GM21576 (cell line): ENCODE data around the gene RHOV.
A peak's percentile ranks its signal among the peaks of the same experiment; 100 is the strongest.
"Not testable (repeated sequence)": the region's sequence is repeated elsewhere in the genome, so short reads cannot be mapped to it uniquely, and the experiment has no call there.

Experiments
- ATAC-seq: cut with Tn5 transposase; IDR thresholded peaks from one replicate; pipeline ENCODE4 v1.9.1; 2021; ENCODE audit warnings: mild to moderate bottlenecking, moderate library complexity; ENCODE audit not compliant: unreplicated experiment

Gene RHOV

GRCh38 chr15:40875991-40876730, 2.1 kb upstream of the RHOV start:
- ATAC-seq: no peak

- no peak for ATAC-seq
These were observed 992 bp downstream of the RHOV start for GRCh38 chr15:40872791-40873693.

- peak; percentile 28 for ATAC-seq
These were observed 2.1 kb downstream of the RHOV start for GRCh38 chr15:40871749-40872617.

- ATAC-seq: no peak
These were observed 3.3 kb downstream of the RHOV start for GRCh38 chr15:40870716-40871115.

GRCh38 chr15:40869686-40870085, 4.3 kb downstream of the RHOV start:
- ATAC-seq: no peak

- no peak for ATAC-seq
These were observed 6.8 kb downstream of the RHOV start for GRCh38 chr15:40867199-40867598.

GRCh38 chr15:40863660-40864270, 10.3 kb downstream of the RHOV start:
- ATAC-seq: no peak

- not testable (repeated sequence) for ATAC-seq
These were observed 12.9 kb downstream of the RHOV start for GRCh38 chr15:40861147-40861546.

- peak; percentile 54 for ATAC-seq
These were observed 14.7 kb downstream of the RHOV start for GRCh38 chr15:40859206-40859851.

- ATAC-seq: no peak
These were observed 15.3 kb downstream of the RHOV start for GRCh38 chr15:40858706-40859105.

GRCh38 chr15:40857601-40858341, 16.3 kb downstream of the RHOV start:
- no peak for ATAC-seq

GRCh38 chr15:40856746-40857145, 17.3 kb downstream of the RHOV start:
- no peak for ATAC-seq

GRCh38 chr15:40855706-40856234, 18.3 kb downstream of the RHOV start:
- no peak for ATAC-seq

GRCh38 chr15:40854161-40854560, 19.9 kb downstream of the RHOV start:
- no peak for ATAC-seq

GRCh38 chr15:40853241-40853890, 20.7 kb downstream of the RHOV start:
- no peak for ATAC-seq

- ATAC-seq: no peak
These were observed 21.5 kb downstream of the RHOV start for GRCh38 chr15:40852529-40852928.

- ATAC-seq: no peak
These were observed 23.4 kb downstream of the RHOV start for GRCh38 chr15:40850576-40851112.

GRCh38 chr15:40847223-40847961, 26.6 kb downstream of the RHOV start:
- no peak for ATAC-seq
